HG02678 (cell line): Measurements from ENCODE around the gene ABLIM2.

Source experiments
- ATAC-seq: cut with Tn5 transposase; IDR thresholded peaks from one replicate; pipeline ENCODE4 v1.9.1; 2021; ENCODE audit warnings: mild to moderate bottlenecking, moderate library complexity; ENCODE audit not compliant: unreplicated experiment

Gene ABLIM2

GRCh38 chr4:8123389-8123788, 35.2 kb downstream of the ABLIM2 start:
- ATAC-seq = no peak

GRCh38 chr4:8122746-8123145, 35.9 kb downstream of the ABLIM2 start:
- no peak for ATAC-seq

- ATAC-seq = no peak
Observed at GRCh38 chr4:8121292-8122015, 37.2 kb downstream of the ABLIM2 start.

GRCh38 chr4:8120501-8120900, 38.1 kb downstream of the ABLIM2 start:
- no peak for ATAC-seq

GRCh38 chr4:8119877-8120276, 38.7 kb downstream of the ABLIM2 start:
- no peak for ATAC-seq

GRCh38 chr4:8118531-8118930, 40.1 kb downstream of the ABLIM2 start:
- ATAC-seq = no peak

GRCh38 chr4:8118035-8118434, 40.6 kb downstream of the ABLIM2 start:
- no peak for ATAC-seq

- ATAC-seq = no peak
Observed at GRCh38 chr4:8117278-8117682, 41.3 kb downstream of the ABLIM2 start.

- ATAC-seq = no peak
Observed at GRCh38 chr4:8115916-8116315, 42.7 kb downstream of the ABLIM2 start.

- ATAC-seq = no peak
Observed at GRCh38 chr4:8115203-8115520, 43.5 kb downstream of the ABLIM2 start.

- no peak for ATAC-seq
Observed at GRCh38 chr4:8114456-8115202, 44.0 kb downstream of the ABLIM2 start.

GRCh38 chr4:8113611-8114377, 44.8 kb downstream of the ABLIM2 start:
- ATAC-seq = no peak

- no peak for ATAC-seq
Observed at GRCh38 chr4:8112672-8113071, 45.9 kb downstream of the ABLIM2 start.

- ATAC-seq = no peak
Observed at GRCh38 chr4:8112036-8112576, 46.5 kb downstream of the ABLIM2 start.

GRCh38 chr4:8110071-8110986, 48.3 kb downstream of the ABLIM2 start:
- no peak for ATAC-seq

GRCh38 chr4:8109406-8110065, 49.1 kb downstream of the ABLIM2 start:
- ATAC-seq = no peak

GRCh38 chr4:8108991-8109390, 49.6 kb downstream of the ABLIM2 start:
- ATAC-seq = no peak

- ATAC-seq = no peak
Observed at GRCh38 chr4:8108261-8108660, 50.4 kb downstream of the ABLIM2 start.

GRCh38 chr4:8107146-8107657, 51.4 kb downstream of the ABLIM2 start:
- ATAC-seq = no peak
